HL-60 (cell line): Measurements from ENCODE around the gene TCEA2.

Experiments used
- GABPA ChIP-seq: IDR thresholded peaks from 2 replicates; pipeline ENCODE4 v1.6.1; 2012; ENCODE audit warnings: low read depth
- TF ChIP-seq, protein P1 (sequence below): IDR thresholded peaks from one replicate; pipeline ENCODE4 v1.5.1; 2011; ENCODE audit warnings: low read length, control low read depth, inconsistent platforms; ENCODE audit not compliant: insufficient read depth

- TF ChIP-seq, protein P1, sequence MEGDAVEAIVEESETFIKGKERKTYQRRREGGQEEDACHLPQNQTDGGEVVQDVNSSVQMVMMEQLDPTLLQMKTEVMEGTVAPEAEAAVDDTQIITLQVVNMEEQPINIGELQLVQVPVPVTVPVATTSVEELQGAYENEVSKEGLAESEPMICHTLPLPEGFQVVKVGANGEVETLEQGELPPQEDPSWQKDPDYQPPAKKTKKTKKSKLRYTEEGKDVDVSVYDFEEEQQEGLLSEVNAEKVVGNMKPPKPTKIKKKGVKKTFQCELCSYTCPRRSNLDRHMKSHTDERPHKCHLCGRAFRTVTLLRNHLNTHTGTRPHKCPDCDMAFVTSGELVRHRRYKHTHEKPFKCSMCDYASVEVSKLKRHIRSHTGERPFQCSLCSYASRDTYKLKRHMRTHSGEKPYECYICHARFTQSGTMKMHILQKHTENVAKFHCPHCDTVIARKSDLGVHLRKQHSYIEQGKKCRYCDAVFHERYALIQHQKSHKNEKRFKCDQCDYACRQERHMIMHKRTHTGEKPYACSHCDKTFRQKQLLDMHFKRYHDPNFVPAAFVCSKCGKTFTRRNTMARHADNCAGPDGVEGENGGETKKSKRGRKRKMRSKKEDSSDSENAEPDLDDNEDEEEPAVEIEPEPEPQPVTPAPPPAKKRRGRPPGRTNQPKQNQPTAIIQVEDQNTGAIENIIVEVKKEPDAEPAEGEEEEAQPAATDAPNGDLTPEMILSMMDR = no peak
- TF ChIP-seq GABPA = no peak
These were observed 15.0 kb downstream of the TCEA2 start for GRCh38 chr20:64077876-64078551.
